HG02852 (cell line): ENCODE measurements around the gene OAS2.
A peak's percentile ranks its signal among the peaks of the same experiment; 100 is the strongest.
"Not testable (repeated sequence)": the region's sequence is repeated elsewhere in the genome, so short reads cannot be mapped to it uniquely, and the experiment has no call there.

Experiments used
- ATAC-seq: cut with Tn5 transposase; IDR thresholded peaks from one replicate; pipeline ENCODE4 v1.9.1; 2021; ENCODE audit warnings: mild to moderate bottlenecking, moderate library complexity; ENCODE audit not compliant: unreplicated experiment

Gene OAS2

DNA sequence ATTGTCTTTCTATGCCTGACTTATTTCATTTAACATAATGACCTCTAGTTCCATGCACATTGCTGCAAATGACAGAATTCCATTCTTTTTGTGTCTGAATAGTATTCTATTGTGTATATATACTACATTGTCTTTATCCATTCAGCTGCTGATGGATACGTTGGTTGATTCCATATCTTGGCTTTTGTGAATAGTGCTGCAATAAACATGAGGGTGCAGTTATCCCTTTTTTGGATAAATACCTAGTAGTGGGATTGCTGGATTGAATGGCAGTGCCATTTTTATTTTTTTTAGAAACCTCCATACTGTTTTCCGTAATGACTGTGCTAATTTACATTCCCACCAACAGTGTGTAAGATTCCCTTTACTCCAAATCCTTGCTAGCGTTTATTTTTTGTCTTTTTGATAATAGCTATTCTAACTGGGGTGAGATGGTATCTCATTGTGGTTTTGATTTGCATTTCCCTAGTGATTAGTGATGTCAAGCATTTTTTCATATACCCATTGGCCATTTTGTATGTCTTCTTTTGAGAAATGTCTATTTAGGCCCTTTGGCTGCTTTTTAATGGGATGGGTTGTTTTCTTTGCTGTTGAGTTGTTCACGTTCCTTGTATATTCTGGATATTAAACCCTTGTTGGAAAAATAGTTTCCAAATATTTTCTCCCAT is 2.3 kb downstream of the OAS2 start:
- no peak for ATAC-seq

DNA sequence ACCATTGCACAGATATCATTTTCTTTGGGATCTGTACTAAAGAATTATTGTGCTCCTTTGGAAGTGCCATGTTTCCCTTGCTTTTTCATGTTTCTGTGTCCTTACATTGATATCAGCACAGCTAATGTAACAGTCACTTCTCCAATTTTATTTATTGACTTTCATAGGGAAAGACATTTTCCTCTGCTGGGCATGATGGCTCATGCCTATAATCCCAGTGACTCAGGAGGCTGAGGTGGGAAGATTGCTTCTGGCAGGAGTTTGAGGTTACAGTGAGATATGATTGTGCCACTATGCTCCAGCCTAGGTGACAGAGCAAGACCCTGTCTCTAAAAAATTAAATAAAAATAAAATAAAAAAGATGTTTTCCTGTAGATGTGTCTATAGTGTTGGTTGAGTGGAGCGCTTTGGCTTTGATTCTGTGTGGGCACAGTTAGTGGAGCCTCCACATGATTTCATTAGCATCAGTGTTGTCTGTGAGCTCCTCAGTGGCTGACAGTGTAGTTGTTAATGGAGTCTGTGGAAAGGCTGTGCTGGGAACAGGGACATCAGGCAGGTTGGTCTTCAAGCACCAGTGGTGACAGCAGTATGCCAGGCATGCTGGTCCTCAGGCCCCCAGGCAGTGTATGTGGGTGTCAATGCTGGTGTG is 7.4 kb downstream of the OAS2 start:
- no peak for ATAC-seq

DNA sequence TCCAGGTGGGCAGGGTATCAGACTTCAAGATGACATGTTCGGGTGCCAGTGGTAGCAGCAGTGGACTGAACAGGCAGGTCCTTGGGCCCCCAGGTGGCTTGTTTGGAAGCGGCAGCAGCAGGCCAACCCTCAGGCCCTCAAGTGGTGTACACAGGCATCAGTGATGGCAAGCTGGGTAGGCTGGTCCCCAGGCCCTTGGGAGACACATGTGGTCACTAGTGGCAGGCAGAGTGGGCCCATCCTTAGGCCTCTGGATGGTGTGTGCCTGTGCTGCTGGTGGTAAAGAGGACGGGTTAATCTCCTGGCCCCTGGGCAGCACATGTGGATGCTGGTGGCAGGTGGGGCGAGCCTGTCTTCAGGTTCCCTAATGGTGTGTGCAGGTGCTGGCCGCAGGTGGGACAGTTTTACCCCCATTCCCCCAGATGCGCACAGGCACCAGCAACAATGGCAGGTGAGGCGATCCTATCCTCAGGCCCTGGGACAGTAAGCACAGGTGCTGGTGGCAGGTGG is 8.0 kb downstream of the OAS2 start:
- no peak for ATAC-seq

DNA sequence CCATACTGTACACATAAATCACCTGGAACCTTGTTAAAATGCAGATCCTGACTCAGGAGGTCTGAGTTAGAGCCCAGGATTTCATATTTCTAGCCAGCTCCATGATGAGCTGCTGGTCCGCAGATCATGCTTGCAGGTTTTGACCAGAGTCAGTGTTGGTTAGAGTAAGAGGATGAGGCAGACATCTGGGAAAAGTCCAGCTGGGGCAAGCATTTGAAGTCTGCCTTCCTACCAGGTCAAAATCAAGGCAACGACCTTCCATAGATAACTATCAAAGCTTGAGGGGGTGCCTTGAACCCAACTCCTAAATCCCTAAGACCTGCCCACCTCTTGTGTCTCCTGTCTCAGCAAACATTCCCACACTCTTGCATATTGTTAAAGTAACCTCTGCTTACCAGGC is 9.2 kb downstream of the OAS2 start:
- ATAC-seq: no peak

DNA sequence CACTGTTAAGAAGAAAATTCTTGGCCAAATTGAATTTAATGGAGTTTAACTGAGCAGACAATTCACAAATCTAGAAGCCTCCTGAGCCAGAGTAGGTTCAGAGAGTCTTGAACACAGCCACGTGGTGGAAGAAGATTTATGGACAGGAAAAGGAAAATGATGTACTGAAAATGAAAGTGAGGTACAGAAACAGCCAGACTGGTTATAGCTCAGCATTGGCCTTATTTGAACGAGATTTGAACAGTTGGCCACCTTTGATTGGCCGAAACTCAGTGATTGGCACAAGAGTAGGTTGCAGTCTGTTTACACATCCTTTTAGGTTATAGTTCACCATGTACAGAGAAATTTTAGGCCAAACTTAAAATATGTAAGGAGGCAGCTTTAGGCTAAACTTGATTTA is 9.9 kb downstream of the OAS2 start:
- no peak for ATAC-seq

DNA sequence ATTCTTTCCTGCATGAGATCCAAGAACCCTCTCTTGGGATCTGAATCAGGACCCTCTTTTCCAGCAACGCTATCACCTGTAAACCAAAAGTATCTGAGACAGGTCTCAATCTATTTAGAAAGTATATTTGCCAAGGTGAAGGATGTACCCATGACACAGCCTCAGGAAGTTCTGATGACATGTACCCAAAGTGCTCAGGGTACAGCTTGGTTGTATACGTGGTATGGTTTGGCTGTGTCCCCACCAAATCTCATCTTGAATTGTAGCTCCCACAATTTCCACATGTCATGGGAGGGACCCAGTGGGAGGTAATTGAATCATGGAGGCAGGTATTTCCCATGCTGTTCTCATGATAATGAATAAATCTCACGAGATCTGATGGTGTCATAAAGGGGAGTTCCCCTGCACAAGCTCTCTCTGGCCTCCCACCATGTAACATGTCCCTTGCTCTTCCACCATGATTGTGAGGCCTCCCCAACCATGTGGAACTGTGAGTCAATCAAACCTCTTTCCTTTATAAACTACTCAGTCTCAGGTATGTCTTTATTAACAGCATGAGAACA is 10.6 kb downstream of the OAS2 start:
- not testable (repeated sequence) for ATAC-seq

DNA sequence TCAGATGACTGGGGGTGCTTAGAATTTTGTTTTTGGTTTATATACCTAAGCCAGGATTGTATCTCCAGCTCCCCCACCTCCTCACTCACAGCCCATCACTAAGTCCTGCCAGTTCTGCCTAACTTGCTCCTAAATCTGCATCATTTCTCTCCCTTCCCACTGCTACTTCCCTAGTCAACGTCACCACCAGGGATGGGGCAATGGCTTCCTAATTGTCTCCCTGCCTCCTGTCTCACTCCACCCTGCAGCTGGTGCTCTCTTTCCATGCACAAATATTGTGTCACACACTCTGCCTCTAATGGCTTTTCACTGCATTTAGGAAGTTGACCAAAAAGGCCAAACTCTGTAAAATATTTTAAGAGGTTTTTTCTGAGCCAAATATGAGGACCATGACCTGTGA is 11.5 kb downstream of the OAS2 start:
- ATAC-seq: no peak

DNA sequence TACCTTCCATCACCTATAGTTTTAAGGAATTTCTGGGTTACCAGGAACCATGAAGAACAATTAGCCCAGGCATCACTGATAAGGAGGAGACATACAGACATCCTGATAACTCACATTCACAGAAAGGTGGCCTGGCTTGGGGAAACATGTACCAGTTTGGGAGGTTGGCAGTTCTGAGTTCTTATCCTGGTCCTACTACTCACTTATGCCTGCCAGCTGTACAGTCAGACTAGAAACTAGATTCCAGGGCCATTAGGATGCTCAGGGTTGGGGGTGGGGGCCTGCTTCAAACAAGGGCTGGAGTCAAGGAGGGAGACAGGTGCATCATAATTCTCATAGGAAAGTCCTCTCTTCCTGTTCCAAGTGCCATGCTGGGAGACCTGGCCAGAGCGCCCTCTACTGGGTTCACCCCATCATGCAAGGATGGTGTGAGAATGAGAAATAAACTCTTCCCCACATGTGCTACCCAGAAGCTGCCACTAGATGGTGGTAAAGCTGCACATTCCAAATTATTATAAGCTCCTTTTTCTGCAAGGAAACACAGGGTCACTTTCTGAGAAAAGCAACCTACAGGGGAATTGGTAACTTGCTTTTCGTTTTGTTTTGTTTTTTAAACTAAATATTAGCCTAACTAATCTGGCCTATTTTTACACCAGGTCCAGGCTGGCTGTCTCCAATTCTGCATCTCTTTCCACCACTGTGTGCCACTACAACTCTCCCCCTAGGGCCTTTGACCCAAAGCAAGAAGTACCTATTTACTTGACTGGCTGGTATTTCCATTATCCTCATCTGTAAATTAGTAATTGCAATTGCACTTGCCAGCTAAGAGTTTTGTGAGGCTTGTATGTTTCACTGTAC is 14.5 kb downstream of the OAS2 start:
- ATAC-seq: no peak

DNA sequence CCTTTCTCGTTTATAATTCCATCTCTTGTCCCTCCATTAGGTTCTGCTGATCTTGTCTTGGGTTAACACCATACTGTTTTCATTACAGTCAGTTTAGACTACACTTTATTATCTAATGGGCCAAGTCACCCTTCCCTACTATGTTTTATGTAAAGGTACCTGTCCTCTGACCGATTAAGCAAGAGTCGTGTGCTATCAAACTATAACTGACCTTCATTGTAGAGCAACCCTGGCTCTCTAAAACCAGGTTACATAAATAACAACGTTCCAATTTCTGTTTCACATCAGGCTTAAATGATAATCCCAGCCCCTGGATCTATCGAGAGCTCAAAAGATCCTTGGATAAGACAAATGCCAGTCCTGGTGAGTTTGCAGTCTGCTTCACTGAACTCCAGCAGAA is 16.7 kb downstream of the OAS2 start:
- ATAC-seq: no peak

DNA sequence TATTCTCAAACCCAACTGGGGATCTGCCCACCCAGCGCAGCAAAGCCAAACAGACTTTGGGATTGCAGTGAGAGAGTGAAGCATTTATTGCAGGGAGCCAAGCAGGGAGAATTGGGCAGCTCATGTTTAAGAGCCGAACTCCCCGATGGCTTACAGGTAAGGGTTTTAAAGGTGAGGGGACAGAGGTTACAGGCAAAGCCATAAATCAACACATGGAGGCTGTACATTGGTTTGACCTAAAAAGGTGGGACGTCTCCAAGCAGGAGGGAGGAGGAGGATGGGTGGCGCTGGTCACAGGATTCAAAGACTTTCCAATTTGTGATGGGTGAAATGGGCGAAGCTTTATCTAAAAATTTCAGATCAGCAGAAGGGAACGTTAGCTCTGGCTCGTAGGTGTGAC is 18.2 kb downstream of the OAS2 start:
- ATAC-seq: no peak

DNA sequence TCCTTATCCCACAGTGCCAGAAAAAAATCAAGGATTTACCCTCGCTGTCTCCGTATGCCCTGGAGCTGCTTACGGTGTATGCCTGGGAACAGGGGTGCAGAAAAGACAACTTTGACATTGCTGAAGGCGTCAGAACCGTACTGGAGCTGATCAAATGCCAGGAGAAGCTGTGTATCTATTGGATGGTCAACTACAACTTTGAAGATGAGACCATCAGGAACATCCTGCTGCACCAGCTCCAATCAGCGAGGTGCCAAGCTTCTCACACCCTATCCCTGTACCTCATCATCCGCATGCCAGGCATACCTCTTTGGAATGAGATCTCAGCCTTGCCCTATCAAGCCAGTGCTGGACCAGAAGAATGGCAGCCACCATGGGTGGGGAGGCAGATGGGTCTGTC is 19.2 kb downstream of the OAS2 start:
- no peak for ATAC-seq

DNA sequence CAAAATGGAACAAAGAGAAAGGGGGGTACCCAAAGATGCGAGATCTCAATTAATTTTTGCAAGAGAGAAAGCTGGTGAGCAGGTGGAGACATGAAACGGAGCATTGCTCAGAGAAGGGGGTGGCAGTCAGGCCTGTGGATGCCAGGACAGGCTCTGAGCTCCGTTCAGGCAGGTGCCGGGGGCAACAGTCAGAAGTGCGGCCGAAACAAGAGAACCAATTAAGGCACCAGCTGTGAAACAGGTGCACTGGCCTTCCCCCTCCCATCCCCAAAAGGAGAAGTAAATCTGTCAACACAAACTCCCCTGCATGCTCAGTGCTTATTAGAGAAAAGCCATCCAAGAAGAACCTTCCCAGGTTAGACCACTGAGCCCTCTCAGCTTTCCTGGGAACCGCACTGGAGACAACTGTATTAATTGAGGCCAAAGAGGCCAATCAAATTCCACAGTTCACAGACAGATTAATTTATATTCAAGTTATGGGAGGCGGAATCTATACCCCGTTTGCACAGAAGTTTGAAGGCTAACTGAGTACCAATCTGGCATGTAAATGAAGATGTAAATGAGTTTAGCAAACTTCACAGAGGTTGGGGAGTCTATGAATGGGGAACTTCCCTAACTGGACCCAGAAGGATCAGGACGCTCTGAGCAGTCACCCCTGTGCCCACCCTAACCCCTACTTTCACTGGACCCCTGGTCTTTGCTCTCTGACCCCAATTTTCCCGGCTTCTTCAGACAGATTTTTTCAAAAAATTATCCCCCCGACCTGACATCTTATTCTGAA is 20.9 kb downstream of the OAS2 start:
- peak; percentile 90 for ATAC-seq

DNA sequence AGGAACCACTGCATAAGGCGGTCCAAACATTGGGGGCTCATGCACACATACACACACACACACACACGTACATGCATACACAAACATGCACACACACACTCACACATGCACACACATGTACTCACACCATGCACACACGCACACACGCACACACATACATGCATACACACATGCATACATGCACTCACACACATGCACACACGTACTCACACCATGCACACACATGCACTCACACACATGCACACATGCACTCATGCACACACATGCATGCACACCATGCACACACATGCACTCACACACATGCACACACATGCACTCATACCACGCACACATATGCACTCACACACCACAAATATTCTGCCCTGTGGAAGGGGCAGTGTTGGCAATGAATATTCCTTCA is 22.1 kb downstream of the OAS2 start:
- ATAC-seq: no peak

DNA sequence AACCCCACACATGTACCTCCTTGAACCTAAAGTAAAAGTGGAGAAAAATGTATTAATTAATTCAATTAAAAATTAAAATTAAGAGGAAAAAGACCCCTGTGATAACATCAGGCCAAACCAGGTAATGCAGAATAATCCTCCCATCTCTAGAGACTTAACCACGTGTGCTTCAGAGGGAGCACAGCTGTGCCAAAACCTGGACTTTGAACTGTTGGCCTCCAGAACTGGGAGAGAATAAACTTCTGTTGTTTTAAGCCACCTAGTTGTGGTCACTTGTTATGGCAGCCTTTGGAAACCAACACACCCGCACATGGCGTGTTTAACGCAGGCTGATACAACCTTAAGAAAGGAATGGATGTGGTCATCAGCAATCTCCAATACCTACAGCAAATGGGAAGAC is 23.8 kb downstream of the OAS2 start:
- no peak for ATAC-seq

DNA sequence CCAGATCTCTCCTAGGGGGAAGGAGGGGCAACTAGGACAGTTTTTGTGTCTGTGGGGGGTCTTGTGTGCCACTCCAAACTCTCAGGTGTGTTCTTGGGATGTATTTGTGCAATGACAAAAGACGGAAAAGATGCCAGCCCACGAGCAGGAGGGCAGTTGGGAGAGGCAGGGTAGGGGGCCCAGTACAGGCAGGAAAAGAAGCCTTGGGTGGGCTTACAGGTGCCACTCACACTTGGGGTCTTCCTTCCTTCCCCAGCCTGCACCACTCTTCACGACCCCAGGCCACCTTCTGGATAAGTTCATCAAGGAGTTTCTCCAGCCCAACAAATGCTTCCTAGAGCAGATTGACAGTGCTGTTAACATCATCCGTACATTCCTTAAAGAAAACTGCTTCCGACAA is 24.4 kb downstream of the OAS2 start:
- ATAC-seq: no peak

DNA sequence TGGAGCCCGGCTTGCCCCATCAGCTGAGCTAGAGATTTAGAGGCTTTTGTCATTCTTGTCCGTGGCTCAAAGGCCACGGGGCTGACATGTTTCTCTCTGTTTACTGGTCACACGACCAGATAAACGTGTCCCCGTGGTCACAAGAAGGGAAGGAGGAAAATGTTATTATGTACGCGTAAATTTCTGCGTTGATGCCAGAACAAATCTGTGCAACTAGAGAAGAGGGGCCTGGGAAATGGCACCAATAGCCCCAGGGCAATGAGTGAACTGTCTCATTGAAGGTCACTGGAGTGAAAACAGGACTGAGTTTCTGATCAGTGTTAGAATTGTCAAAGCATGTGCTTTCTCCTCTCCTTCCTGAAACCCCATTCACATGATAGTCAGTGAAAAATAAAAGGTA is 25.3 kb downstream of the OAS2 start:
- ATAC-seq: no peak

DNA sequence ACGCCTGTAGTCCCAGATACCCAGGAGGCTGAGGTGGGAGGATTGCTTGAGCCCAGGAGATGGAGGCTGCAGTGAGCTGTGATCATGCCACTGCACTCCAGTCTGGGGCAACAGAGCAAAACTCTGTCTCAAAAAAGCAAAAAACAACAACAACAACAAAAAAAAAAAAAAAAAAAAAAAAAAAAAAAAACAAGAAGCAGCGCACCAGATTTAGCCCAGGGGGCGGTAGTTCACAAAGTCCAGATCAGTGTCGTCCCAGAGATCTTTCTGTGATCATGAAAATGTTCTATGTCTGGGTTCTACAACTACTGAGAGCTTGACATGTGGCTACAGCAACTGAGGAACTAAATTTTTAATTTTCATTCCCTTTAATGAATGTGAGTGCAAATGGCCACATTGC is 27.4 kb downstream of the OAS2 start:
- ATAC-seq: no peak

DNA sequence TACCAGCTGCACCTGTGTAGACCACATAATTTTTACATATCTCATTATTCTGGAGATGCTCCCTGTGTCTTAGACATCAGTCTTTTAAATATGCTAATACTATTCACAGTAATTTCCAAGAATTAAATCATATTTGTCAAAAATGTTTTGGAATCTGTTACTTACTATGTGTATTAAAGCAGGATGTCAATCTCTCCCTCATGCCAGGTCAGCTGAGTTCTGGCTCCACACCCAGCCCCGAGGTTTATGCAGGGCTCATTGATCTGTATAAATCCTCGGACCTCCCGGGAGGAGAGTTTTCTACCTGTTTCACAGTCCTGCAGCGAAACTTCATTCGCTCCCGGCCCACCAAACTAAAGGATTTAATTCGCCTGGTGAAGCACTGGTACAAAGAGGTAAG is 27.9 kb downstream of the OAS2 start:
- ATAC-seq: no peak

DNA sequence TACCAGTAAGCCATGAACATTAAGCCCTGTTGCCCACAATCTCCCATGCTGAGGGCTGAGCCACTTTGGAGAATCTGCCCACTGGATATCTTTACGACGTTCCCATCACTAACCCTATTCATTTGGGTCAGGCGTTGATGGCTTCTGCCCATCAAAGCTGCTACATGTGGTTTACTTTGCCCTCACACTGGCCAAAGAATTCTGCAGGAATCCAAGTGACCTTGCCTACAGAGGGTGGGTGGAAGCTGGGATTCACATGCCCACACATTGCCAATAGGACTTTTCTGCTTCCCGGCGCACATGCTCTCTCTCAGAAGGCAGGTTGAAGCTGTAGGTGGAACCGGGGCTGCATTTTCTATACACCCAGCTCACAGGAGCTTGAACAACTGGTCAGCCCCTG is 28.3 kb downstream of the OAS2 start:
- ATAC-seq: no peak

DNA sequence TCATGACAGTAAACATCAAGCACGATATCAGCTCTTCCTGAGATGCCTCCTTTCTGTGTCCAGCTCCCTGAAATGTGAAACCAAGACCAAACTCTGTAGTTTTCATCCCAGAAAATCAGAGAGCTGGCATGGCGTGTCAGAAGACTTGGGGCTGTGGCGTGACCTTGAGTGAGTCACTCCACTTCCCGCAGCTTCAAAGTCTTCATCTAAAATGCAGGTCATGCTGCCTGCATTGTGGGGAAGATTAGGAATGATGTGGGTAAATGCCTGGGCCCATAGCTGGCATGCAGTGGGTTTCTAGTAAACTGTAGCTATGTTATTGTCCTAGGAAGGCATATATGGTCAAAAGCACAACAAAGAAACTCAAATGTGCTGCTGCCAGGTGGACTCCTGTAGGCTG is 28.8 kb downstream of the OAS2 start:
- no peak for ATAC-seq

DNA sequence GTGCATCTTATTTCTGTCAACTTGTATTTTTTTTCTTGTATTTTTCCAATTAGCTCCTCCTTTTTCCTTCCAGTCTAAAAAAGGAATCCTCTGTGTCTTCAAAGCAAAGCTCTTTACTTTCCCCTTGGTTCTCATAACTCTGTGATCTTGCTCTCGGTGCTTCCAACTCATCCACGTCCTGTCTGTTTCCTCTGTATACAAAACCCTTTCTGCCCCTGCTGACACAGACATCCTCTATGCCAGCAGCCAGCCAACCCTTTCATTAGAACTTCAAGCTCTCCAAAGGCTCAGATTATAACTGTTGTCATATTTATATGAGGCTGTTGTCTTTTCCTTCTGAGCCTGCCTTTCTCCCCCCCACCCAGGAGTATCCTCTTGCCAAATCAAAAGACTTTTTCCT is 32.4 kb downstream of the OAS2 start:
- ATAC-seq: no peak
